ENCODE data around the gene RASGRF2. TPM values are rescaled to one million over a fixed set of nuclear protein-coding genes. Genes with fewer than 3 reads are reported as not detected.

RASGRF2 gene, protein sequence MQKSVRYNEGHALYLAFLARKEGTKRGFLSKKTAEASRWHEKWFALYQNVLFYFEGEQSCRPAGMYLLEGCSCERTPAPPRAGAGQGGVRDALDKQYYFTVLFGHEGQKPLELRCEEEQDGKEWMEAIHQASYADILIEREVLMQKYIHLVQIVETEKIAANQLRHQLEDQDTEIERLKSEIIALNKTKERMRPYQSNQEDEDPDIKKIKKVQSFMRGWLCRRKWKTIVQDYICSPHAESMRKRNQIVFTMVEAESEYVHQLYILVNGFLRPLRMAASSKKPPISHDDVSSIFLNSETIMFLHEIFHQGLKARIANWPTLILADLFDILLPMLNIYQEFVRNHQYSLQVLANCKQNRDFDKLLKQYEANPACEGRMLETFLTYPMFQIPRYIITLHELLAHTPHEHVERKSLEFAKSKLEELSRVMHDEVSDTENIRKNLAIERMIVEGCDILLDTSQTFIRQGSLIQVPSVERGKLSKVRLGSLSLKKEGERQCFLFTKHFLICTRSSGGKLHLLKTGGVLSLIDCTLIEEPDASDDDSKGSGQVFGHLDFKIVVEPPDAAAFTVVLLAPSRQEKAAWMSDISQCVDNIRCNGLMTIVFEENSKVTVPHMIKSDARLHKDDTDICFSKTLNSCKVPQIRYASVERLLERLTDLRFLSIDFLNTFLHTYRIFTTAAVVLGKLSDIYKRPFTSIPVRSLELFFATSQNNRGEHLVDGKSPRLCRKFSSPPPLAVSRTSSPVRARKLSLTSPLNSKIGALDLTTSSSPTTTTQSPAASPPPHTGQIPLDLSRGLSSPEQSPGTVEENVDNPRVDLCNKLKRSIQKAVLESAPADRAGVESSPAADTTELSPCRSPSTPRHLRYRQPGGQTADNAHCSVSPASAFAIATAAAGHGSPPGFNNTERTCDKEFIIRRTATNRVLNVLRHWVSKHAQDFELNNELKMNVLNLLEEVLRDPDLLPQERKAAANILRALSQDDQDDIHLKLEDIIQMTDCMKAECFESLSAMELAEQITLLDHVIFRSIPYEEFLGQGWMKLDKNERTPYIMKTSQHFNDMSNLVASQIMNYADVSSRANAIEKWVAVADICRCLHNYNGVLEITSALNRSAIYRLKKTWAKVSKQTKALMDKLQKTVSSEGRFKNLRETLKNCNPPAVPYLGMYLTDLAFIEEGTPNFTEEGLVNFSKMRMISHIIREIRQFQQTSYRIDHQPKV (N-terminal part only)
- polyA plus RNA-seq (ENCODE audit: insufficient read depth in 1 of 5, insufficient read length in 5 of 5, low replicate concordance in 1 of 5), result 1 to 10 TPM; 1.5 to 2.1 (median 1.8) TPM
- long read RNA-seq, donor 1, result 0 reads
- long read RNA-seq, donor 2, result 0 reads
- long read RNA-seq, donor 3, result 0 reads
- long read RNA-seq, donor 4, result 0 reads
- long read RNA-seq, donor 5, result 0 reads
- long read RNA-seq, donor 6, result 0 reads
- long read RNA-seq, donor 7, result 0 reads
- long read RNA-seq, donor 8, result 0 reads

DNA sequence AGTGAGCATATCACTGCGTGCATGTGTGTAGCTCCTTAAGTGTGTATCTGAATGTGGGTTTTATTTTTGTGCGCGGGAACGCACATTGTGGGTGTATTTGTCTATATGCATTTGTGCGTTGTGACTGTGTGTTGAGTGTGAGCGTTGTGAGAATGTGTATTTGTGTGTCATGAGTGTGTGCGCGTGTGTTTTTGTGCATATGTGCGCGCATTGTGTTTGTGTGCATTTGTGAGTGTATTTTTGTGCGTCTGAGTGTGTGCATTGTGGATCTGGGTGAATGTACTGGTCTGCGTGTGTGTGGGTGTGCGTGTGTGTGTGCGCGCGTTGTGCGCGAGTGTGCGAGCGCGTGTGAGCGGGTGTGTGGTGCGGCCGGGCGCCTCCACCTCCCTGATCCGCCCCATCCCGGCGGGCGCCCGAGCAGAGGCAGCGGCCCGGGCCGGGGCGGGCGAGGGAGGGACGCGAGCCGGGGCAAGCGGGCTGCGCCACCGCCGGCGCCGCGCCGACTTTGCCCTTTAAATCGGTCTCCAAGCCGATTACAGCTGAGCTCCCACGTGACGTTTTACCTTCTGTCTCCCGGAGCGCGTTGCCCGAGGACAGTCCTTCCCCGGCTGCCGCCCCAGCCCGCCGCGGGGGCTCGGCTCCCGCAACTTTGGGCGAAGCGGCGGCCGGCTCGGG lies at the start of gene RASGRF2:
Gene RASGRF2 (plus strand): TSS at position 596 of the 675 bp plus-strand sequence. CDS start 376 bp downstream, outside the sequence.
- no peak for DNase-seq

DNA sequence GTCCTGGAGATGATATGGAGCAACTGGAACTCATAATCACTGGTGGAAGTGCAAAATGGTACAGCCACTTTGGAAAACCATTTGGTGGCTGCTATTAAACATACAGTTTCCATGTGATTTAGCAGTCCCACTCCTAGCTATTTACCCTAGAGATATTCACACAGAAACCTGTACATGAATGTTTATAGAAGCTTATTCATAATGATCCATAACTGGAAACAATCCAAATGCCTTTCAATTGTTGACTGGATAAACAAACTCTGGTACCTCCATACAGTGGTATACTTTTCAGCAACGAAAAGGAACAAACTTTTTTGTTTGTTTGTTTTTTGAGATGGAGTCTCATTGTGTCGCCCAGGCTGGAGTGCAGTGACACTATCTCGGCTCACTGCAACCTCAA lies 47.7 kb upstream of the RASGRF2 start:
- no peak for DNase-seq

DNA sequence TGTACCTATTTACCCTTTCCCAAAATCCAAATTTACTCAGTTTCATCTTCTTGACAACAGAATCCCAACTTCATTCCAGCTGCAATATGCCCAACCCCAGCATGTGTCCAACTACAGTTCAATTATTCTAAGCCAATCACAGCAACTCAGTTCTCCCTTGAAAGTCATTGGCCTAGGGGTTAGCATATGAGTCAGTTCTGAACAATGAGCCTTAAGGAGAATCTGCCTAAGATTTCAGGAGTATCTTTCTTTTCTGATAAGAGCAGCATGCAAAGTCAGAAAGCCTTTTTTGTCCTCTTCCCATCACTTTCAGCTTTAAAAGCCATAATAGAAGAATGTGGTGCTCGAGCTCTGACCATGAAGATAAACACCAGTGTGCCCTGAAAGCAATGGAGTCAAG lies 44.4 kb upstream of the RASGRF2 start:
- no peak for DNase-seq

DNA sequence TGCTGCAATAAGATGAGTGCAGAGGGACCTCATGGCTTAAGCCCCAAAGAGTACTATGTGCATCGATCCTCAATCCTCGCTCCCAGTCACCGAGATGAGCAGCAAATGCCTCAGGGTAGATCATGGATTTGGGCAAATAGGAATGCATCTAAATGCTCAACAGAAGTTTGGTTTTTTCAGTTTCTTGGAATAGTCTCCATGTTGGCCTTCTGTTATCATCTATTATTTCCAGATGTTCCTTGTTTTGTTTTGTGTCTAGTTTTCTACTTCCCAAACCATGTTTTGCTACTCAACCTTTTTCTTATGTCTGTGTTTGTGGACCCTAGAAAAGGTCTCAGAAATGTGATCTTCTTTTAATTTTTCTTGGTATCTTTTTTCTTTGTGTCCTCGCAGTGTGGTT lies 43.5 kb upstream of the RASGRF2 start:
- no peak for DNase-seq

DNA sequence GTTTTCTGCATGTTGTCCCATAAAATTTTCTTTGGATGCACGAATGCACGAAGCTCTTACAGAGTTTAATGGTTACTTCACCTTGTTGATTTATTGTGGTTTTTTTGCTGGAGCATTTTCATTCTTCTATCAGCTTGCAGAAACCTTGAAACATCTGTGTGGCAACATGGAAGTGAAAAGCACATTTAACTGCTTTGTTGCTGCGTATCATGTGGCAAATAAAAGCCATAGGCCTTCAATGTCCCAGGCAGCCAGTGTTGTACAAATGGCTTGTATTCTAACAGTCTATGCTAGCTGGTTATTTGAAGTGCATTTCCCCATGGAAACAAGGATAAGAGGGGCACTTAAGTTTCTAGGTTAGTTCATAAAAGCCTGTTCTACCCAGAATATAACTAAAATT lies 42.5 kb upstream of the RASGRF2 start:
- DNase-seq, result peak; percentile 25 to 30

DNA sequence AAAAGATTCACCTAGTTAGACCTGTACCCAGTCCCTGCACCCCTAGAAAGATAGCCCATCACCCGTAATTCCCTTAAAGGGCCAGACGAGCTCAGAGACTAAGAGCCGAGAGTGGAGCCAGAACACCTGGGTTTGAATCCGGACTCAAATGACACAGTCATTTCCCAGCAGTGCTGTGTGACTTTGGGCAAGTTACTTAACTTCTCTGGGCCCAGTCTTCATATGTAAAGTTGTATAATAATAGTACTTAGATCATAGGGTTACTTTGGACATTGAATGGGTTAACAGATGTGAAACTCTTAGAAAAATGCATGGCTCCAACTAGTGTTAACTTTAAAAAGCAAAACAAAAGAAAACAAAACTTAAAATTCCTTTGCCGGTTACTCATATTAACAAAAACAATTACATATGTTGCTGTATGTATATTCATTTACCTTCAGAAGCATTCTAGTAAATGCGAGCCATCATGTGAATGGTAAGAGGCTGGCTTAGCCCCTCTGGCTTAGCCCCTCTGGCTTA lies 40.4 kb upstream of the RASGRF2 start:
- DNase-seq, result no peak

DNA sequence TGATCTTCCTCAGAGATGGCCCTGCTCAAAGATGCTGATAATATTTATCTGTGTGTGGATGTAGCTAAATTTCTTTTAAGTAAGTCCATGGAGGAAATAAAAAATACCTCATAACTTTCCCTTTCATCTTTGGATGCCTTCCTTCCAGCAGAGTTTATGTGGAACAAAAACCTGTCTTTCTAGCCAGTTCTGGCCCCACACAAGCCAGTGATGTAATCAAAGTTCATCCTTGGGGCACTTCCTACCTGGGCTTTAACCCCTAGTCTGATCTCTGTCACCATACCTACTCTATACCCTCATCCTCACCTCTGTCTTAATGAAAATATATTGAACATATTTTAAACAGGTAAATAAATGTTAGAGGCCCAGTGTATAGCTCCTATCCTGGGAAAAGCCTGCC lies 39.8 kb upstream of the RASGRF2 start:
- DNase-seq, result no peak

DNA sequence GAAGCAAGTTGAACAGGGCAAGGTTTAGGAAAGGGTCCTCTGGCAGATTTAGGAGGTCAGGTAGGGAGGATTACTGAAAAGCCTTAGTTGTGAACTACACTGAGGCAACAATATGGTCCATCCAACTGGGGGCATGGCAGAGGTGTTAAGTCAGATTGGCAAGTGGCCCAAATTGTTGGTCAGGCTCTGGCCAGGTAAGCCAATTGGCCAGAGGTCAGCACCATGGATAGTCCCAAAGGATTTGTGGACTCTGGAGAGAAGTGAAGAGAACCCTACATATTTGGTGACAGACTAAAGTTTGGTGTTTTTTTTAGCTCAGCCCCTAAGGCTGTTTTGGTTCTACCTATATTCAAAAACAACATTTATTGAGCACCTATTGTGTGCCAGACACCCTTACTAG lies 39.1 kb upstream of the RASGRF2 start:
- DNase-seq, result no peak

DNA sequence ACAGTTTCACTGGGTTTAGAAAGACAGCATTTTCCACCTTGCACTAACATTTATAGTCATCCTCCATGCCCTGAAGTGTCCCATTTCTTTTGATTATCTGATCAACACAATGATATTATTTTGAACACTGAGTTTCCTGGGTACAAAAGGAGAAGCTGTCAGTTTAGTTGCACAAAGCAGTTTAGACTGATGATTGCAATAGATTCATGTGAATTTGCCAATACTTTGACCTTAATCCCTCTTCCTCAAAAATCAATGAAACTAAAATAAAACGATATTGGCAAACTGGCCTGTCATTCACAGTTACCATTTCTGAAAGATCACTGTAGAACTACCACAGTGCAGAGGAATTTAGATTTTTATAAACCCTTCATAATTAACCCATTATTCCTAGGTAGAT lies 34.2 kb upstream of the RASGRF2 start:
- no peak for DNase-seq

DNA sequence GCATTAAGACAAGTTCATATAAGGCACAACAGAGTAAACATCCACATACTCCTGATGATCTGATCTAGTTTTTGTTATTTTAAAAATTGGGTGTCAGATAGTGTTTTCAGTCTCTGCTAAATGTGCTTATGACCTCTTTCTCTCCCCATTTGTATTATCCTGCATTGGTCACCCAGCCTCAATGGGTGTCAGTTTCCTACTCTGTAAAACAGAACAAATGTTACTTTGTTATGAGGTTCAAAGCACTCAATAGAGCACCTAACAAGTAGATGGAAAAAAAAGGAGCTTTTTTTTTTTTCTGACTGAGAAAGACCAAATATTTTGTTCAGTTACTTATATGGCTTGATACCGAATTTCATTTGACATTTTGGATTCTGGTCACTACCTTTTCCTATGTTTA lies 33.6 kb upstream of the RASGRF2 start:
- no peak for DNase-seq

DNA sequence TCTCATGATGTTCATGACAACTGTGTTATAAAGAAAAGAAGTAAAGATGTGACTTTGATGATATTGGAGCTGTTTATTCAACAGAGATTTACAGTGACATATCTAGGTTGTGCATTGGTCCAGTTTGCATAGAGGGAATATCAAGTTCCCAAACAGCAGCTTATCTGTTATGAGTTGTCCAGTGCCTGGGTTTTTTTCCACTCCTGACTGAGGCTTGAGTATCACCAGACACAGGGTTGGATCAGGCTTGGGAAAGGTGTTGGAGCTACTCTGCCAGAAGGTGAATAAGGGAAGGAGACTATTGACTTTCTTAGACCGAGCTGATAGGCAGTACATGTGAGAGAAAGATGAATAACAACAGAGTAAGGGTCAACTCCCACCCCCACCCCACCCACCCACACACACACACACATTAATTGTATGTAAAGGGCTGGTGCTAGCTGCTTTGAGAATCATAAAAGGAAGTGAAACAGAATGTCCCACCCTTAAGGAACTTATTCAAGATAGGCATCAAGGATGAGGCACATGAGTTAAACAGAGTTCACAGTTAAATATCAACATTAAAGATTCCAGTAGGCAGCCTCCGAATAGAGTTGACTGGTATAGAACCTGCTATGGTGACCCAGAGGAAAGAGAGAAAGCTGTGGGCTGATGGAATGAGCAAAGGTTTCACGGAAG lies 33.0 kb upstream of the RASGRF2 start:
- DNase-seq, result no peak

DNA sequence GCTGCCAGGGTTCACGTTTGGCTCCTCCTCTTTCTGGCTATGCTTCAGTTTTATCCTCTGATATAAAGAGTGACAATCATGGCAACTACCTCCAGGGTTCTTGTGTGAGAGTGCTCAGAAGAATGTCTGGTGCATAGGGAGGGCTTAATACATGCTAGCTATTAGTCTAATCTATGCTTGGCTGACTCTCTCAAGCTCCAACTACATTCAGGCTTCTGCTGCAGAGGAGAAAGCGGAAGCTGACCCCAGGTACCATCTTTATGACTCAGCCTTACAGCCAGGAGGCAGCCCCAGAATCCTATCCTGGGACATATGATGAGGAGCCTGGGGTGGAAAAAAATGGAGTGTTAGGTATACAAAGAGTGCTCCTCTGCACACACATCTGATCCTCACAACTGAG lies 32.1 kb upstream of the RASGRF2 start:
- DNase-seq, result no peak

DNA sequence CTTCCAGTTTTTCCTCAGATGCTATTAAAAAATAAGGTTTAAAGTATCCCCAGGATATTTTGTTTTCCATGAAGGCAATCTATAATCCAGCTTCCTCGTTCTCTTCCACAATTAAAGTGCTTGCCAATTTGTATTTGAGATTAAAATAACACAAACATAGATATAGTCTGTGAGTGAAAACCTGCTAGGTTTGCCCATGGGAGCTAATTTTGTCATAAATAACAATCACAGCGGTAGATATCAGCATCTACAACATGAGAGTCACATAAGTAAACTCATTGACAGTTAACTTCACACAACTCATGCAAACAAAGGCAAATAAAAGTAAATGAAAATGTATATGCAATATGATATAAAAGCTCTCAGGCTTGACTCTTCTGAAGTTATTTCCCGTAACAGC lies 29.2 kb upstream of the RASGRF2 start:
- DNase-seq, result no peak

DNA sequence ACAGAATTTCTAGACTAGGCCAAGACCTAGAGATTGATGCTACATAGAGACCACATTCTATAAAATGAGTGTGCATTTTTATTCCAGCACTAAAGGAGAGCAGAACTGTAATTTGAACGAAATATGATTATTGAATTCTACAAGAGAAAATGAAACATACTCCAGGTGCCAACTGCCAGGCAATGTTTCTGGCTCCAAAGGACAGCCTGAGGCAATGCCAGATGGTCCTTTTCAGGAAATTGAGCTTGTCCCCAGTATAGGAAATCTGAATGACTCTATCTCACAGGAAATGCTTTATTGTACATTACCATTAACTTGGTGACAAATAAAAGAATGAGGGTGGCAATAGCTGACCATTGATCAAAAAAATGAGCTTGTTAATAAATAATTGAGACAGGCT lies 28.8 kb upstream of the RASGRF2 start:
- DNase-seq, result no peak

DNA sequence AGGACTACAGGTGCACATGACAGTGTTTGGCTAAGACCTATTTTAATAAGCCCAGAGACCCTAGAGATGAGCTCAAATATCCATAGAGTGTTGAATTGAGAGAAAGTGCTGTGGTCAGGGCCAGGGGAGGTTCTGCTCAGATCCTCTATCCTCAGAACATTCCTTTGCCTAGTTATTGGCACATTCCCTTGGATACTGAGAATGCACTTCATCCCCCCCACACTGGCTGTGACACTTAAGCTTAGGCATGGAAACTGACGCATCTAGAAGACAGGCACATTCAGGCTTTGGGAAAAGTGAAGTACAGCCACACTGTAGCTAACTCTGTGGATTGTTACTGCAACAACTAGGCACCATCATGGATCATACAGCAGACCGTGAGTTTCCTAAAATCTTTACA lies 27.1 kb upstream of the RASGRF2 start:
- no peak for DNase-seq

DNA sequence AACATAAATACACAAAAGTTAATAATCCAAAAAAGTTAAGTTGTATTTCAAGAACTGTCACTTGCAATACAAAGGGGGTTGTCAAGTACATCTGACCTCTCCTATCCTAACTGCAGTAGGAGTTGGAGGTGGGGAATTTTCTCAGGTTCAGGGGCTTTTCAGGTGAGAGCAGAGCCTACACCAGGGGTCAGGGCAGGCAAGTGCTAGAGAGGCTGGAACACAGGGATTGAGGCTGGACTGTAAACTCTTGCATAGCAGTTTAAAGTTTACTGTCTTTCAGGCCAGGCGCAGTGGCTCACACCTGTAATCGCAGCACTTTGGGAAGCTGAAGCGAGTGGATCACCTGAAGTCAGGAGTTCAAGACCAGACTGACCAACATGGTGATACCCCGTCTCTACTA lies 25.4 kb upstream of the RASGRF2 start:
- DNase-seq, result no peak

DNA sequence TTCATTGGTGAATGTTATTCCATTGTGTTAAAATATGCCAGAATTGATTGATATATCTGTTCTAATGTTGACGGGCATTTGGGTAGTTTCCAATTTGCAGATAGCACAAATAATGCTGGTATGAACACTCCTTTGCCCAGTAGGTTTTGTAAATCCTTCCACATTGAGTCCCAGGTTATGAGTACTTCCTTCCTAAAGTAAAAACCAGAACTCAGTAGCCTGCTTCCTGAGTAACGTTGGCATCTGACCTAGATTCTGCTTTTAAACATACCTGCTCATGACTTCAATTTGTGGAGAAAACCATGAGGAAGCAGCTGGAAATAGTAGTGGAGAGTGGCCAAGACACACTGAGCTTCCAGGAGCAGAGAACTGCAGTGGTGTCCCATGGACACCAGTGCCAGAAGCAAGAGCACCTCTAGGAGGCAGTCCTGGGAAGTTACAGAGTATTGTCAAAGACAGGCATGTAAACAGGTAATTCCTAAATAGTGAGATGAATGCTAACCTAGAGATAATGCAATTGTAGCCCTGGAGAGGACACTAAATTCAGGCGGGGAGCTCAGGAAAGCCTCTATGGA lies 24.3 kb upstream of the RASGRF2 start:
- DNase-seq, result no peak

DNA sequence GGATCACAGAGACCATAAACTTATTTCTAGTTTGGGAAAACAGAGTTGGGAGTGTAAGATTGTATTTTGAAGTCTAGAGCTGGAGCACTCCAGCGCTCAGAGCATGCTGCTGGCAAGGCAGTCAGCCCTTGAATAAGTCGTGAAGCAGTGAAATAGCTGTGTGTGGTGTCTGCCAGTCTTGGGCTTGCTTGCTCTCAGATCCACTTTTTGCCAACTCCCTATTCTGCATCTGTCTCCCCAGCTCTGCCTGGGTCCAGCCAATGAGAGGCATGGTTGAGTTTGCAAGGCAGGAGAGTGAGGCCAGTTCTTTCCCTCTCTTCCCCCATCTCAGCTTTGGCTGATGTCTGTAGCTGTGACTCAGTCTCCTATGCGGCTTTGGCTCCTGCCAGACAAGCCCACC lies 23.3 kb upstream of the RASGRF2 start:
- no peak for DNase-seq

DNA sequence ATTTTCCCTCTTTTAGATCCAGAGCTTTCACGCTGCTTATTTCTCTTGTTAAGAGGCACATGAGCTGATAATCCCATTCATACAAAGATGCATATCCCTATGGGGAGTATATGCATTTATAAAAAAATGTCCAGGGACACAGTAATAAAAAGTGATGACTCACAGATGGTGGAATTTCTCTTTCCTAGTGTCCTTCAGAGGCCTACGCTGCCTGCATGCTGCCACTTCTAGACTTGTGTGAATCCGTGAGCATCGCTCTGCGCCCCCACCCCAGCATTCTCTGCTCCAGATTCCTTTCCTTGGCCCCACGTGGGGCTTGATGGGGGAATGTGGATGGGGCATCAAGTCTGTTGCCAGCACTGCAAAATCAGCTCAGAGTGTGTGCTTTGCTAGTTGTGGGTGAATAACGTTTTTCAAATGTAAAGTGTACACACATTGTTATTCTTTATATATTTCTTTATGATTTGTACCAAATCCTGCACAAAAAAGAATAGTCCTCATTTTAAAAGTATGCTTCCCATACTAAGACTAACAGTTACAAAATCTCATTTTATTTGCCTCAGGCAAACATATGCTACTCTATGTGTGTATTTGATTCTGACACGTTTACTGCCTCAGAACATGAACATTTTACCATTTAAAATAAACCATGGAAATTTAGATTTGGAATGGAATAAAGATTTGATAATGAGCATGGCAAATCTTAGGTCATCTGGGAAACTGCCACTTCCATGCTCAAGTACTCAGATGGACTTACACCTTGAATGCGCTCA lies 22.4 kb upstream of the RASGRF2 start:
- no peak for DNase-seq

Measured in right lung (tissue), 10 donors.